SW 1271 (cell line): ENCODE results near the gene SLC4A8.
"Not testable (repeated sequence)": the region's sequence is repeated elsewhere in the genome, so short reads cannot be mapped to it uniquely, and the experiment has no call there.

Source experiments
- DNase-seq, 2 experiments: peaks; one replicate each; lab custom pipeline; 2025; lab: John Stamatoyannopoulos, UW

The SLC4A8 gene

DNA sequence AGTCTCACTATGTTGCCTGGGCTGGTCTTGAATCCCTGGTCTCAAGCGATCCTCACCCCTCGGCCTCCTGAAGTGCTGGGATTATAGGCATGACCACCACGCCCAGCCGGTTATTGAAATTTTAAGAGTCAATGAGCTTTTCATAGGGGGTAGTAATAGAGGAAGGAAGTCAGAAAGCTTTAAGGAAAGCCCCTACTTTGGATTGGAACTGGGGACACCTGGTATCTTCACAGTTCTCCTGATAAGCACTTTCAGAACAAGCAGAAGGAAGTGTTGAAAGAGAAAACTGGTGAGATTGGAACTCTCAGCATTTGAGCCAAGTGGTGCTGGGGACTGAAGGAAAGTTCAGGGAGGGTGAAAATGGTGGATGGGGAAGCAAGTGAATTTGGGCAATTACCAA, 5.1 kb downstream of the SLC4A8 start:
- no peak for DNase-seq

DNA sequence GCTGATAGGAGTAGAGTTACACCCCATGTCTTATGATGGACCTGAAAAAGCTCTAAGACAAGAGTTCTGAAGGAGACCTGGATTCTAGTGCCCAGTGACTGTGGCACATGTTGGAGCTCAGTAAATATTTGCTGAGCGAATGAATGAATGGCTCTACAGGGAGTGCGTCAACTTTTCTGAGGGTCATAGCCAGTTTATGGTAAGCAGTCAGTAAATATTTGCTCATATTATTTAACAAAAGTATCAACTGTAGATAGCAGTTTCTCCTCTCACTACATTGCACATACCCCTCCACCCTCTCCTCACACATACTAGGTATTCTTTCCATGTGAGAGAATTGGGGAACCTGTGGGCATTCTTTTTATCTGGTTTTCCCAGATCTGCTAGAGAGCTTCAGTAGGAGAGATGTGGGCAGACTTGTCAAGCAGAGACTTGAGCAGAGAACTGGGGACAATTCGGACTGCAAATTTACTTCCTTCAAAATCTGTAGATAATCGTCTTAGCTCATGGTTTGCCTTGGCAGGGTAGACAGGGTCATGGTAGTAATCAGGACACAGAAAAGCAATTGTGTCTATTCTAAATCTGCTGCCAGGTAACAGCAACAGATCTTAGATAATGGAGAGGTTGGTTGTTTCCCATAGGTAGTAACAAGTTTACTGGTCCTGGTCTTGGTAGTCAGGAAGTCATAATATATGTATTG, 5.7 kb downstream of the SLC4A8 start:
- no peak for DNase-seq

DNA sequence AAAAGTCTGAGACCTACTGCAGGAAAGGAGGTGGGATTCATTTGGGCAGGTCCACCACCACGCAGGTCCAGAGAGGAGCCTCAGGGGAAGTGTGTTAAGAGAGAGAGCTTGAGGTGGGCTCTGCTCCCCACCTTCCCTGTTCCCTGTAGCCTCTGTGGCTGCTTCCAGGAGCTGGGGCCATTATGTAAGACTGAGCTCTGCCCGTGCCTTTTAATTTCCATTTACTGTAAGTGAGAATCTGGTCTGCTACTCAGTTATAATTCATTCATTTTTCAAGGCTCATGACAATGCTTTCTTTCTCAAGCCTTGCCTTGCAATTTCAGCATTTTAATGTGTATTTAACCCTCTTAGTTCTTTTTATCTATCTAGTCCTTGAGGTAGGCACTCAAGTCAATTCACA, 8.3 kb downstream of the SLC4A8 start:
- DNase-seq: no peak

DNA sequence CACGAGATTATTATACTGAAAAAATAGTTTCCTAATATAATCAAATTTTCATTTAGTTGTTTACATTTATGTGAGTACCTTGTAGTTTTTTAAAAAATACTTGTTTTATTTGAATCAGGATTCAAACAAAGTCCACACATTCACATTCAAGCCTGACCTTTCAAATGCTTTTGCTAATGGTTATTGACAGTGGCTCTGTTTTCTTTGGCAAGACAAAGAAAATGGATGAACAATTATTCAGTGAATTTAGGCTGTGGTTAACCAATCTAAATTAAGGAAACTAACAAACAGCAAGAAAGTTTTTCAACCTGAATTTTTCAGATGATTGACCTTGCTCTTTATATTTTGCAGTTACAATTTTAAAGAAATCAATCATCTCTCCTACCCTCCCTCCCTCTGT, 9.7 kb downstream of the SLC4A8 start:
- no peak for DNase-seq

DNA sequence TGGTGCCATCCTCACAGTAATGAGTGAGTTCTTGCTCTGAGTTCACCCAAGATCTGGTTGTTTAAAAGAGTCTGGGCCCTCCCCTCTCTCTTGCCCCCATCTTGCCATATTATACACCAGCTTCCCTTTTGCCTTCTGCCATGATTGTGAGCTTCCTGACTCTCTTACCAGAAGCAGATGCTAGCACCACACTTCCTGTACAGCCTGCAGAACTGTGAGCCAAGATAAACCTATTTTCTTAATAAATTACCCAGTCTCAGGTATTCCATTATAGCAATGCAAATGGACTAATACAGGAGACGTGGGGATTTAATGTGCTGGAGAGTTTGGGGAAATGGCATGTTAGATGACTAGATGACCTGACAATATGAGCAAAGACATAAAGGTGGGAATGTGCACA, 12.8 kb downstream of the SLC4A8 start:
- DNase-seq: no peak

DNA sequence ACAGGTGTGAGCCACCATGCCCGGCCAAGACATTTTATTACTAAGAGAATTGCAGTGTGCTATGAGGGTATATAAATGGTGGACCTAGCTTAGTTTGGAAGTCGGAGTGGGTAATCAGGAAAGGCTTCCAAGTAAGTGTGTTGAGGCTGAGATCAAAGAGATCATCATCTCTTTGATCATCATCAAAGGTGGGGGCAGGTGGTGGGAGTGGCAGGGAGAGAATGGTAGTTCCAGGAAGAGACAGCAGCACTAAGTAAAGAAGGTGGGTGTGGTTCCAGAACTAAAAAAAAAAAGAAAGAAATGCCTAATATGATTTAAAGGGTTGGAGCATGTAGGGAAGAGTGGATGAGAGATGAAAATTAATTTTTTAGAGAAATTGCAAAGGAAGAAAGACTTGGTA, 14.7 kb downstream of the SLC4A8 start:
- DNase-seq: no peak

GRCh38 chr12:51441583-51441982, 17.0 kb downstream of the SLC4A8 start:
- no peak for DNase-seq

DNA sequence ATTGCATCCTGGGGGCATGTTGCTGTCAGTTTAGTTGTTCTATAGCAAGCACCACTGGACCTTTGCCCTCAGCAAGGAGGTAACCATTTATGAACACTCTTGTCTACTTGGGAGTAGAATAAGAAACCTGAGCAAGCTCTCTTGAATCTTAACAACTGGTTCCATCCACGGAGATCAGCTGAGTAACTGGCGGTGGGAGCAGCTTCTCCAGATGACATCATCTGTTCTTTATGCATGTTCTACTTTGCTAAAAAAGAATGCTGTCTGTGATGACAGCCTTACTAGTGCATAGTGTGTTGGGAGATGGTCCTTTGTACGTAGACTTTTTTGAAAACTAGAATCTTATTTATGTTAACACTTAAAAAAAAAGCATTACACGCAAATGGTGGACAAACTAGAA, 17.7 kb downstream of the SLC4A8 start:
- DNase-seq: no peak

DNA sequence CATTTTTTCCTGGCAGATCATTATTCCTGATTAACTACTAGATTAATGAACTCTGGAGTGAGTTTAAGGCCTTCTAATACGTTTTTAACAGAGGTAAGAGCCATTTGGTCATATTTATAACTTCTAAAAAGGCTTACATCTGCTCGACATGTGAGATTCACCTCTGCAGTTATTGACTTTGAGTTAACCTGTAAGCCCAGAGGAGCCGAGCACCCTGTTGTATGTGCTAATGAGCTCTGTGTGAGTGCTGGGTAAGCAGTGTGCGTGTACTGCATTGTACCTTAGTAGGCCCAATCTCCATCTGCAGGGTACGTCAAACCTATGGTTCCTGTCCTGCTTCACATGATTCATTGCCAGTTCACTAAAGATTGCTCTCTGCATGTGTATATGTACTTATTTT, 18.9 kb downstream of the SLC4A8 start:
- no peak for DNase-seq

GRCh38 chr12:51448618-51449256, 24.1 kb downstream of the SLC4A8 start:
- DNase-seq: no peak

- DNase-seq: no peak
Observed at GRCh38 chr12:51449580-51450246, 25.1 kb downstream of the SLC4A8 start.

GRCh38 chr12:51450333-51450732, 25.7 kb downstream of the SLC4A8 start:
- no peak for DNase-seq

GRCh38 chr12:51450806-51451205, 26.2 kb downstream of the SLC4A8 start:
- DNase-seq: no peak

DNA sequence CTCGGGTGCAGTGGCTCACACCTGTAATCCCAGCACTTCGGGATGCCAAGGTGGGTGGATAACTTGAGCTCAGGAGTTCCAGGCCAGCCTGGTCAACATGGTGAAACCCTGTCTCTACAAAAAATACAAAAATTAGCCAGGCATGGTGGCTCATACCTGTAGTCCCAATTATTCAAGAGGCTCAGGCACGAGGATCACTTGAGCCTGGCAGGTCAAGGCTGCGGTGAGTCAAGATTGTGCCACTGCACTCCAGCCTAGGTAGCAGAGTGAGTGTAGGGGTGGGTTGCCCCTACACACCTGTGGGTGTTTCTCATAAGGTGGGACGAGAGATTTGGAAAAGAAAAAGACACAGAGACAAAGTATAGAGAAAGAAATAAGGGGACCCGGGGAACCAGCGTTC, 29.4 kb downstream of the SLC4A8 start:
- not testable (repeated sequence) for DNase-seq

DNA sequence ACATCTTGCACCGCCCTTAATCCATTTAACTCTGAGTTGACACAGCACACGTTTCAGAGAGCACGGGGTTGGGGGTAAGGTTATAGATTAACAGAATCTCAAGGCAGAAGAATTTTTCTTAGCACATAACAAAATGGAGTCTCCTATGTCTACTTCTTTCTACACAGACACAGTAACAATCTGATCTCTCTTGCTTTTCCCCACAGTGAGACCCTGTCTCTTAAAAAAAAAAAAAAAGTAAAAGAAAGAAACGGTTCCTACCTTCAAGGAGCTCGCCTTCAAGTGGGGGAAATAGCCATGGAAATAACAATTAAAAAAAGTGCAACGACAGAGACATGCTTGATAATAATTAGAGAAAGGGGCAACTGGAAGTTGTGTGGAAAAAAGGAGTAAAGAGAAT, 30.4 kb downstream of the SLC4A8 start:
- DNase-seq: not testable (repeated sequence)

DNA sequence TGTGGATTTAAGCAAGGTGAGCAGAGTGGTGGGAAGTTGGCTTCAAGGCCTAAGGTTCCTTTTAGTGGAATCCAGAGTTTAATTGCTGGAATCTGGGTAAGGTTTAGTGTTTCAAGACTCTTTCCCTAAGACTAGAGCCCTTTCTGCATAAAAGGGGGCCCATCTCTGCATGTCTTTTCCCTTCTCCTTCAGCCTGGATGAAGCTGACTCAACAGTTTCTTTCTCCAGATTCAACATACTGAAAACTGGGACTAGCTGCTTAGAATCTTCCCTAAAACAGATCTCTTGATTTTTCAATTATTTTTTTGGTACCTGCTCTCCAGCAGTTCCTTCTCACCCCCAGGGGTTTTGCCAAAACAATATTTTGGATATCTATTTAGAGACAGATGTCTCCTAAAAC, 34.0 kb downstream of the SLC4A8 start:
- no peak for DNase-seq

DNA sequence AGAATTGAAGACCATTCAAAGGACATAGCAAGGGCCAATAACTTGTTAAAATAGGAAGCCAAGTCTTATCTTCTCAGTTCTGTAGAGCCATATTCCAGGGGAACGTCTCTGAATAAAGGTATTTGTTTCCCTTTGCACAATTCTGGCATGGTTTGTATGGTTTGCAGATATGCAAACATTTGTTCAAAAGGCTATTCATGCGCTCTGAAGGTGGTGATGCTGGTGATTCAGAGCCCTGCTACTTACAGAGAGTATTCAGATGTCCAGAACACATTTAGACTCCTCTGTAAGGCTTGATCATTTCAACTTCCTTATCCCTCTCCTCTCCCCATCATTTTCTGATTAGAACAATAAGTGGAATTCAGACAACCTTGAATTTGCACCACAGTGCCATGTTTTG, 35.9 kb downstream of the SLC4A8 start:
- no peak for DNase-seq

DNA sequence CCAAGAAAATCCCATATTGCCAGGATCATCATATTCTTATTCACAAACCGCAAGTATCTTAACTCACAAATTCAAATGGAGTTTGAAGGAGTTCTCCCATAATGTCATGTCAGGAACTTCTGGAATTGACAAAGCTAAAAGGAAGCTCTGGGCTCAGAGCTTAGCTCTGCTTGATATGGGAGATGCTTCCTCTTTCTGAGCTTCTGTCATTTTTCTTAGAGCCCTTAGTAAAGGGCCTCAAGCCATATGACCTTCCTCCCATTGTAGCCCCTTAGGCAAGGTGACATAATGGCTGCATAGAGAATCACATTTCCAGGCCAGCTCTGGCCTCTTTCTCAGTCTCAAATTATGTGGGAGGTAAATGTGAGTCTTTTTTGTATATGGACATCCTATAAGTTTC, 40.9 kb downstream of the SLC4A8 start:
- no peak for DNase-seq

GRCh38 chr12:51470116-51470515, 45.5 kb downstream of the SLC4A8 start:
- no peak for DNase-seq

- no peak for DNase-seq
Observed at GRCh38 chr12:51471111-51471864, 46.7 kb downstream of the SLC4A8 start.

DNA sequence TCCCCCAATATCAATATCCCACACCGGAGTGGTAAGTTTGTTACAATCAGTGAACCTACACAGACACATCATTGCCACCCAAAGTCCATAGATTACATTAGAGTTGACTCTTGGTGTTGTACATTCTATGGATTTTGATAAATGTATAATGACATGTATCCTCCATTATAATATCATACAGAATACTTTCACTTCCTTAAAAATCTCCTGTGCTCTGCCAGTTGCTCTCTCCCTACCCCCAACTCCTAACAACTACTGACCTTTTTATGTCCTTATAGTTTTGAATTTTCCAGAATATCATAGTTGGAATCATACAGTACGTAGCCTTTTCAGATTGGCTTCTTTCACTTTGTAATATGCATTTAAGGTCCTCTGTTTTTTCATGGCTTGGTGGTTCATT, 48.4 kb downstream of the SLC4A8 start:
- no peak for DNase-seq

- DNase-seq: no peak
Observed at GRCh38 chr12:51473947-51474346, 49.3 kb downstream of the SLC4A8 start.

GRCh38 chr12:51475543-51475942, 50.9 kb downstream of the SLC4A8 start:
- no peak for DNase-seq
